GM12878 (cell line): ENCODE data around the gene WFDC6. TPM values are rescaled to one million over a fixed set of nuclear protein-coding genes. Genes with fewer than 3 reads are reported as not detected.

Source experiments
- ATAC-seq: fragments of 200-7000 bp; cut with Tn5 transposase; 3 replicates; pipeline ENCODE4 v1.9.1; 2020; ENCODE audit warnings: mild to moderate bottlenecking, moderate library complexity
- BruUV-seq: library from RNA; stranded (reverse); fragments of 400-500 nt; replicated peaks from 2 replicates; lab custom pipeline; 2021; lab: Mats Ljungman, UMichigan
- CTCF ChIA-PET: fragments of 300-600 bp; sonication (Branson Sonifier 250); formaldehyde crosslinking; extraction: SDS; loops from one replicate; lab custom pipeline; 2021; ENCODE audit warnings: inconsistent platforms; lab: Yijun Ruan, JAX
- POLR2A ChIA-PET: fragments of 350-600 bp; formaldehyde crosslinking; extraction: SDS; loops from one replicate; lab custom pipeline; 2021; ENCODE audit warnings: inconsistent platforms; lab: Charles Lee
- RAD21 ChIA-PET: fragments of 300-600 bp; sonication (Branson Sonifier 250); formaldehyde crosslinking; loops from one replicate; lab custom pipeline; 2023; ENCODE audit warnings: antibody characterized with exemption; ENCODE audit not compliant: unreplicated experiment; lab: Charles Lee
- SMC1A ChIA-PET: fragments of 300-600 bp; sonication (Branson Sonifier 250); formaldehyde crosslinking; loops from one replicate; lab custom pipeline; 2023; ENCODE audit not compliant: unreplicated experiment, uncharacterized antibody; lab: Charles Lee
- DNase-seq: peaks from one replicate; pipeline ENCODE4 v3.0.0-alpha.2; 2011; ENCODE audit warnings: low read depth, low spot score
- FAIRE-seq: peaks from 3 replicates; lab custom pipeline; 2011; peaks lifted over from hg19 to GRCh38; lab: Jason Lieb, UNC
- H2AFZ ChIP-seq: 2 replicates; pipeline ENCODE4 v1.6.0; 2011; ENCODE audit warnings: low read depth, low read length, control low read depth; ENCODE audit not compliant: control insufficient read depth
- H3K27ac ChIP-seq: 2 replicates; pipeline ENCODE4 v1.5.1; 2011; ENCODE audit warnings: control low read depth; ENCODE audit not compliant: control insufficient read depth, insufficient read depth
- H3K27me3 ChIP-seq, 2 experiments: replicated peaks in 1 of 2; 2 replicates each; pipeline versions ENCODE4 v1.6.0 to v1.6.1; 2011; ENCODE audit warnings: low read length in 1 of 2; ENCODE audit not compliant: control insufficient read depth in 2 of 2, insufficient read depth in 2 of 2
- H3K36me3 ChIP-seq, 2 experiments: 2 replicates each; pipeline ENCODE4 v1.5.1; 2011; ENCODE audit warnings: low read length in 1 of 2; ENCODE audit not compliant: control insufficient read depth in 2 of 2, insufficient read depth in 2 of 2
- H3K4me1 ChIP-seq: 2 replicates; pipeline ENCODE4 v1.6.1; 2011; ENCODE audit warnings: mild to moderate bottlenecking, low read length, moderate library complexity, mixed read lengths; ENCODE audit not compliant: control insufficient read depth, insufficient read depth
- H3K4me2 ChIP-seq: 2 replicates; pipeline ENCODE4 v1.6.0; 2011; ENCODE audit warnings: control low read depth; ENCODE audit not compliant: control insufficient read depth, insufficient read depth
- H3K4me3 ChIP-seq: fragments of 200-600 bp; sonication (generic); 2 replicates; pipeline ENCODE4 v1.5.1; 2016
- H3K79me2 ChIP-seq: 2 replicates; pipeline ENCODE4 v1.6.0; 2011; ENCODE audit warnings: low read length; ENCODE audit not compliant: control insufficient read depth, insufficient read depth
- H3K9ac ChIP-seq: 2 replicates; pipeline ENCODE4 v1.8.0; 2011; ENCODE audit warnings: low read length, control low read depth, mixed read lengths; ENCODE audit not compliant: control insufficient read depth, insufficient read depth
- H3K9me3 ChIP-seq: replicated peaks from 3 replicates; pipeline ENCODE4 v1.5.1; 2011; ENCODE audit warnings: mild to moderate bottlenecking, low read length; ENCODE audit not compliant: control insufficient read depth, insufficient read depth
- H4K20me1 ChIP-seq: 2 replicates; pipeline ENCODE4 v1.6.0; 2011; ENCODE audit not compliant: control insufficient read depth, insufficient read depth
- CTCF ChIP-seq, 3 experiments: IDR thresholded peaks in 2 of 3; conservative IDR thresholded peaks in 1 of 3; 2 replicates each; pipeline ENCODE4 v1.5.1; 2011; ENCODE audit warnings: low read depth in 3 of 3, low read length in 3 of 3, mild to moderate bottlenecking in 3 of 3, control low read depth in 2 of 3, moderate library complexity in 2 of 3, inconsistent platforms in 1 of 3, mixed read lengths in 1 of 3; ENCODE audit not compliant: control insufficient read depth in 2 of 3, insufficient read depth in 1 of 3; ENCODE audit errors: extremely low read depth in 1 of 3
- EP300 ChIP-seq, 2 experiments: fragments of 150-350 bp in 1 of 2; IDR thresholded peaks; 2 replicates each; pipeline ENCODE4 v1.6.1; 2011 to 2012; ENCODE audit warnings: low read depth in 2 of 2, low read length in 2 of 2, borderline replicate concordance in 1 of 2, improper control_type of control experiment in 1 of 2, inconsistent platforms in 1 of 2; ENCODE audit not compliant: control insufficient read depth in 1 of 2
- HDAC2 ChIP-seq: fragments of 200-600 bp; sonication (generic); IDR thresholded peaks from 2 replicates; pipeline ENCODE4 v1.6.1; 2017
- SREBF1 ChIP-seq: IDR thresholded peaks from 2 replicates; pipeline ENCODE4 v1.6.1; 2012; ENCODE audit warnings: mild to moderate bottlenecking, low read length
- ZBTB33 ChIP-seq: fragments of 450-650 bp; IDR thresholded peaks from 2 replicates; pipeline ENCODE4 v1.6.1; 2017; ENCODE audit warnings: mild to moderate bottlenecking
- ZNF207 ChIP-seq: fragments of 450-650 bp; IDR thresholded peaks from 2 replicates; pipeline ENCODE4 v1.6.1; 2014; ENCODE audit warnings: antibody characterized with exemption, mild to moderate bottlenecking, borderline replicate concordance
- in situ Hi-C: fragments of 300-500 bp; cut with MboI; formaldehyde crosslinking; loops from 9 replicates; pipeline ENCODE4 v1.14.3; 2018; ENCODE audit warnings: mixed read lengths
- intact Hi-C: fragments of 100-400 bp; cut with micrococcal nuclease; formaldehyde crosslinking; loops from one replicate; pipeline ENCODE4 v1.14.2; 2022; ENCODE audit not compliant: unreplicated experiment
- polyA plus RNA-seq, 11 experiments: library from polyadenylated mRNA; depleted of rRNA in 4 of 11; unstranded in 6 of 11; stranded (reverse) in 5 of 11; fragments of >200 nt; fragmentation: Nextera tagmentation in 4 of 11; fragmentation: Illumina TruSeq in 1 of 11; extraction: Ambion mirVana in 4 of 11; extraction: Trizol in 1 of 11; gene quantifications; 1 replicate in 1 of 11; 2 replicates in 10 of 11; pipeline versions ENCODE4 v1.2.1 to v1.2.3, GENCODE V29; 2011 to 2016; ENCODE audit warnings: inconsistent platforms in 2 of 11, missing spikeins in 2 of 11, low read depth in 1 of 11
- total RNA-seq, 4 experiments: library from RNA; depleted of rRNA in 3 of 4; stranded (reverse); fragments of >200 nt in 3 of 4; fragmentation: Illumina TruSeq in 1 of 4; extraction: Trizol in 1 of 4; gene quantifications; 2 replicates each; pipeline versions ENCODE4 v1.2.1 to v1.2.3, GENCODE V29; 2013 to 2021
- TF ChIP-seq, protein P1 (sequence below): IDR thresholded peaks from 2 replicates; pipeline ENCODE4 v1.6.1; 2011; ENCODE audit warnings: low read depth, mild to moderate bottlenecking, low read length, moderate library complexity, borderline replicate concordance; ENCODE audit errors: extremely low read depth
- TF ChIP-seq, protein P2 (sequence below): fragments of 450-650 bp; conservative IDR thresholded peaks from 2 replicates; pipeline ENCODE4 v1.6.1; 2017; ENCODE audit warnings: mild to moderate bottlenecking, moderate library complexity

Gene WFDC6
- total and polyA plus RNA-seq, 10 of the 15 experiments (the other 5 are each of a cell fraction or from before 2014, with no cell fraction given), result not detected

DNA sequence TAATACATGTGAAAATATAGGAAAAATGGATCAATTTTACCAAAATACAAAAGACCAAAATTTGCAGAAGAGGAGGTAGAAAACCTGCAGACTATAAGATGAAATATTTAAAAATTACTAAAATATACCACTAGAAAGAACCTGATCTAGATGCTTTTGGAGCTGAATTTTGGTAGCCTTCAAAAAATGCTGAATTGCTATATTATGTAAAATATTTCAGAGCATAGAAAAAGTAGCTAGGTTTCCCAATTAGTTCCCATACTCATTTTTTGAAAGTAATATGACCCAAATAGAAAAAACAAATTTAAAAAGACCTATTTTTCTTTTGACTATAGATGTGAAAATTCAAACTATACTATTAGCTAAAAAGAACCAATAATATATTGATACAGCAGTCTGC is 11.5 kb upstream of the WFDC6 start:
- Histone ChIP-seq H2AFZ (no peak overlapping the region), H3K4me2 (no peak overlapping the region), H3K4me3 (no peak overlapping the region), H3K79me2 (no peaks in the 10 kb centered on the region), H3K36me3 (no peaks in the 10 kb centered on the region), H3K27me3 (no peaks in the 10 kb centered on the region; a peak in 2 of 4 replicates), H3K9me3 (no peaks in the 10 kb centered on the region), H3K27ac (no peak overlapping the region), H3K9ac (no peak overlapping the region), H4K20me1 (no peaks in the 10 kb centered on the region), H3K4me1 (no peaks in the 10 kb centered on the region)
- RAD21 ChIA-PET, result no interaction called here
- CTCF ChIA-PET, result interaction anchor here (0.7 kb wide), 1 partner anchor 540 kb away, joined by 3 read pairs; no protein-coding TSS in a partner anchor
- in situ Hi-C loops (no loop called here), intact Hi-C loops (no loop called here)
- SMC1A ChIA-PET, result no interaction called here
- TF ChIP-seq CTCF (IDR thresholded peaks at IDR 0.05 in 2 of 3, conservative IDR thresholded peaks at IDR 0.05 in 1 of 3; ENCODE audit: control insufficient read depth in 2 of 3, extremely low read depth in 1 of 3, insufficient read depth in 1 of 3, low read depth in 3 of 3, low read length in 3 of 3) (no peak), HDAC2 (no peak), ZNF207 (no peak), ZBTB33 (no peak), SREBF1 (no peak), EP300 (IDR thresholded peaks at IDR 0.05; ENCODE audit: borderline replicate concordance in 1 of 2, control insufficient read depth in 1 of 2, low read depth in 2 of 2, low read length in 2 of 2) (no peak)
- TF ChIP-seq, protein P1, sequence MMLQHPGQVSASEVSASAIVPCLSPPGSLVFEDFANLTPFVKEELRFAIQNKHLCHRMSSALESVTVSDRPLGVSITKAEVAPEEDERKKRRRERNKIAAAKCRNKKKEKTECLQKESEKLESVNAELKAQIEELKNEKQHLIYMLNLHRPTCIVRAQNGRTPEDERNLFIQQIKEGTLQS, result no peak
- TF ChIP-seq, protein P2, sequence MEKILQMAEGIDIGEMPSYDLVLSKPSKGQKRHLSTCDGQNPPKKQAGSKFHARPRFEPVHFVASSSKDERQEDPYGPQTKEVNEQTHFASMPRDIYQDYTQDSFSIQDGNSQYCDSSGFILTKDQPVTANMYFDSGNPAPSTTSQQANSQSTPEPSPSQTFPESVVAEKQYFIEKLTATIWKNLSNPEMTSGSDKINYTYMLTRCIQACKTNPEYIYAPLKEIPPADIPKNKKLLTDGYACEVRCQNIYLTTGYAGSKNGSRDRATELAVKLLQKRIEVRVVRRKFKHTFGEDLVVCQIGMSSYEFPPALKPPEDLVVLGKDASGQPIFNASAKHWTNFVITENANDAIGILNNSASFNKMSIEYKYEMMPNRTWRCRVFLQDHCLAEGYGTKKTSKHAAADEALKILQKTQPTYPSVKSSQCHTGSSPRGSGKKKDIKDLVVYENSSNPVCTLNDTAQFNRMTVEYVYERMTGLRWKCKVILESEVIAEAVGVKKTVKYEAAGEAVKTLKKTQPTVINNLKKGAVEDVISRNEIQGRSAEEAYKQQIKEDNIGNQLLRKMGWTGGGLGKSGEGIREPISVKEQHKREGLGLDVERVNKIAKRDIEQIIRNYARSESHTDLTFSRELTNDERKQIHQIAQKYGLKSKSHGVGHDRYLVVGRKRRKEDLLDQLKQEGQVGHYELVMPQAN, result no peak
- no TSS peak for BruUV-seq
- POLR2A ChIA-PET, result interaction anchor here (0.7 kb wide), 1 partner anchor 789 kb away, joined by 3 read pairs; no protein-coding TSS in a partner anchor
- FAIRE-seq (no peak), ATAC-seq (no peak), DNase-seq (no peak)
